Retinal pigment epithelial cell (primary cell): ENCODE measurements around the gene NOS1AP.

Experiments
- DNase-seq: peaks from one replicate; pipeline ENCODE4 v3.0.0-alpha.2; 2010; ENCODE audit warnings: low read depth
- H3K4me3 ChIP-seq: 2 replicates; pipeline ENCODE4 v1.5.1; 2011; ENCODE audit warnings: mild to moderate bottlenecking, low read length, control low read depth, moderate library complexity
- CTCF ChIP-seq: conservative IDR thresholded peaks from 2 replicates; pipeline ENCODE4 v1.5.1; 2011; ENCODE audit warnings: low read depth, low read length, control low read depth, inconsistent platforms

NOS1AP gene

GRCh38 chr1:162128693-162129356 is 59.3 kb downstream of the NOS1AP start:
- no peak overlapping the region for H3K4me3 ChIP-seq
- no peak for TF ChIP-seq CTCF
- DNase-seq: no peak

GRCh38 chr1:162130308-162130707 is 60.8 kb downstream of the NOS1AP start:
- no peak overlapping the region for H3K4me3 ChIP-seq
- no peak for TF ChIP-seq CTCF
- no peak for DNase-seq

- H3K4me3 ChIP-seq: no peak overlapping the region
- no peak for TF ChIP-seq CTCF
- no peak for DNase-seq
These were observed 62.2 kb downstream of the NOS1AP start for GRCh38 chr1:162131400-162132321.

GRCh38 chr1:162133566-162133965 is 64.1 kb downstream of the NOS1AP start:
- TF ChIP-seq CTCF: no peak
- peak; percentile 46 for DNase-seq

GRCh38 chr1:162134646-162135045 is 65.2 kb downstream of the NOS1AP start:
- H3K4me3 ChIP-seq: no peak overlapping the region
- no peak for TF ChIP-seq CTCF
- DNase-seq: no peak

More at GRCh38 chr1:162133566-162133965, 64.1 kb downstream of the NOS1AP start:
- no peak overlapping the region for H3K4me3 ChIP-seq

- DNase-seq: no peak
- TF ChIP-seq CTCF: no peak
- H3K4me3 ChIP-seq: no peak overlapping the region
These were observed 65.8 kb downstream of the NOS1AP start for GRCh38 chr1:162135271-162135775.

- TF ChIP-seq CTCF: no peak
- peak; percentile 62 for DNase-seq
- H3K4me3 ChIP-seq: no peak overlapping the region
These were observed 67.3 kb downstream of the NOS1AP start for GRCh38 chr1:162136760-162137159.
